Measurements from ENCODE around the gene RNF10. TPM values are rescaled to one million over a fixed set of nuclear protein-coding genes. Genes with fewer than 3 reads are reported as not detected.

Gene RNF10
- total RNA-seq, 2 experiments from 2014 or later: 441 to 446 TPM

DNA sequence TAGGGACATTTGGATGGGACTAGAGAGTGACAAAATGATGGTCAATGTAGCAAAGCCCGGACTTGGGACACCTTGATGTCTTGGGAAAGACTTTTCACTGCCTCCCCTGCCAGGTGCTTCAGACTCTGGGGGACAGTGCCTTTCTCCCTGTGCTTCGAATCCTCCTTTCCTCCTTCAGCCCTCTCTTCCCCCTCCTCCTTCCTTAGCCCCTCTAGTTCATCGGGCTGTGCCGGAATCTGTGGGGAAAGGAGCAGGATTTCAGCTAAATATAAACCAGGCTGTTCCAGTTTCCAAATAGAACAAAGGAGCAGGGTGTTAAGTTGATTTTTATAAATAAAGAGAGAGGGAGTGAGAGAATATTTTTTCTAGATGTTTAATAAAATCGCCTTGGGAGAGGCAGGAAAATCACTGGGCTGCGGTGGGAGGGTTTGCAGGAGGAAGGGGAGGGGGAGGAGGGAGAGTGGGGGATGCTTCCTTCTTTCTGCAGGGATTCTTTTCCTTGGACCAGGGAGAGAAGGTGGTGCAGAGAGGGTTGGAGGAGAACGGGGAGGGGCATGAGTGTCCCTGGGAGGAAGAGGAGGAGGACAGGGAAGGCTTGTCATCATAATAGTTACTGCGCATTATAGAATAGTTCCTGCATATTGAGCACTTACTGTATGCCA lies 84.9 kb downstream of the RNF10 start:
- Mint-ChIP-seq H3K4me3 (no peak overlapping the region), H3K27ac (no peak overlapping the region), H3K27me3 (peaks cover 38% of the 10 kb centered on the region), H3K9me3 (no peaks in the 10 kb centered on the region), H3K4me1 (ENCODE audit: low read depth) (no peaks in the 10 kb centered on the region), H3K36me3 (ENCODE audit: low read depth) (no peaks in the 10 kb centered on the region)
- CTCF ChIA-PET: no interaction called here
- TF ChIP-seq CTCF (IDR thresholded peaks at IDR 0.05): no peak
- POLR2A ChIA-PET: interaction anchor here (0.9 kb wide), 1 partner anchor 31 kb away, joined by 3 read pairs; no protein-coding TSS in a partner anchor
- Histone ChIP-seq H3K4me3 (ENCODE audit: low read length) (no peak overlapping the region), H3K4me1 (ENCODE audit: insufficient read depth, low read length) (no peaks in the 10 kb centered on the region), H3K27ac (ENCODE audit: low read depth in 1 of 2, low read length in 2 of 2) (no peak overlapping the region), H3K36me3 (ENCODE audit: insufficient read depth, low read length) (no peaks in the 10 kb centered on the region), H3K9me3 (ENCODE audit: control insufficient read depth in 1 of 2, insufficient read depth in 1 of 2, low read length in 2 of 2) (no peaks in the 10 kb centered on the region), H3K27me3 (ENCODE audit: control insufficient read depth in 1 of 2, insufficient read depth in 2 of 2, low read length in 2 of 2) (peaks cover 5 to 16% of the 10 kb centered on the region in 2 experiments)
- intact Hi-C loops (cut with DNase I, micrococcal nuclease): no loop called here
- DNase-seq: no peak
- no peak for ATAC-seq (ENCODE audit: poor library complexity)

DNA sequence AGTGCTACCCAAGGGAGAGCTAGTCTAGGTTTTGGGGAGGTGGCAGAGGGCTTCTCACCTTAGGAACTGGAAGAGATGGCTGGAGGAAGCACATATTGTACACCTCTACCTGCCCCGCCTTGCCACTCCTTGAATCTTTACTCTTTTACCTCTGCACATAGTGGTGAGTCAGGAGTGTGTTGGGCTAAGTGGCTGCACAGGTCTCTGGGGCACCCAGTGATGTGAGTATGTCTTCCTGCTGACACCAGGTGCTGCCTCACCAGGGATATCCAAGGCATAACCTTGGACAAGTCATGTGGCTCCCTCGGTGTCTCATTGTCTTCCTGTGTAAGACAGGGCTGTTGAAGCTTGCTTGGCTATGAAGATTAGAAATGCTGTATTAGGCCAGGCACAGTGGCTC lies 86.5 kb downstream of the RNF10 start:
- H3K36me3 ChIP-seq (ENCODE audit: insufficient read depth, low read length): no peaks in the 10 kb centered on the region
- no peak for TF ChIP-seq CTCF (IDR thresholded peaks at IDR 0.05)
- intact Hi-C loops (cut with DNase I, micrococcal nuclease): no loop called here
- DNase-seq: no peak
- H3K27me3 Mint-ChIP-seq: peaks cover 38% of the 10 kb centered on the region
- no peak for ATAC-seq (ENCODE audit: poor library complexity)
- POLR2A ChIA-PET: no interaction called here
- no peak overlapping the region for H3K27ac Mint-ChIP-seq
- H3K27ac ChIP-seq (ENCODE audit: low read depth in 1 of 2, low read length in 2 of 2): no peak overlapping the region
- H3K4me3 Mint-ChIP-seq: no peak overlapping the region
- H3K4me1 Mint-ChIP-seq (ENCODE audit: low read depth): no peaks in the 10 kb centered on the region
- H3K4me3 ChIP-seq (ENCODE audit: low read length): no peak overlapping the region
- CTCF ChIA-PET: no interaction called here
- H3K9me3 ChIP-seq (ENCODE audit: control insufficient read depth in 1 of 2, insufficient read depth in 1 of 2, low read length in 2 of 2): no peaks in the 10 kb centered on the region
- no peaks in the 10 kb centered on the region for H3K4me1 ChIP-seq (ENCODE audit: insufficient read depth, low read length)
- no peaks in the 10 kb centered on the region for H3K9me3 Mint-ChIP-seq
- H3K27me3 ChIP-seq (ENCODE audit: control insufficient read depth in 1 of 2, insufficient read depth in 2 of 2, low read length in 2 of 2): peaks cover 5 to 16% of the 10 kb centered on the region in 2 experiments
- H3K36me3 Mint-ChIP-seq (ENCODE audit: low read depth): no peaks in the 10 kb centered on the region

- Histone ChIP-seq H3K27me3 (ENCODE audit: control insufficient read depth in 1 of 2, insufficient read depth in 2 of 2, low read length in 2 of 2) (no peaks in the 10 kb centered on the region), H3K27ac (ENCODE audit: low read depth in 1 of 2, low read length in 2 of 2) (no peak overlapping the region), H3K4me3 (ENCODE audit: low read length) (no peak overlapping the region), H3K36me3 (ENCODE audit: insufficient read depth, low read length) (no peaks in the 10 kb centered on the region), H3K4me1 (ENCODE audit: insufficient read depth, low read length) (no peaks in the 10 kb centered on the region), H3K9me3 (ENCODE audit: control insufficient read depth in 1 of 2, insufficient read depth in 1 of 2, low read length in 2 of 2) (no peaks in the 10 kb centered on the region)
- Mint-ChIP-seq H3K36me3 (ENCODE audit: low read depth) (no peaks in the 10 kb centered on the region), H3K4me1 (ENCODE audit: low read depth) (no peaks in the 10 kb centered on the region), H3K27ac (no peak overlapping the region), H3K27me3 (peaks cover 14% of the 10 kb centered on the region), H3K4me3 (no peak overlapping the region), H3K9me3 (no peaks in the 10 kb centered on the region)
- ATAC-seq (ENCODE audit: poor library complexity) (peak; percentile 44), DNase-seq (peak in 6 of 14 experiments; percentile 12 to 44 (median 28))
- no peak for TF ChIP-seq CTCF (IDR thresholded peaks at IDR 0.05)
- ChIA-PET CTCF (interaction anchor here (1.7 kb wide), 1 partner anchor 23 kb away, joined by 5 read pairs; no protein-coding TSS in a partner anchor), POLR2A (no interaction called here)
- intact Hi-C loops (cut with DNase I, micrococcal nuclease): no loop called here
Observed at GRCh38 chr12:120625557-120626419, 91.6 kb downstream of the RNF10 start.

Other genes with a start within 250 kb of the RNF10 start
- gene RNU4-2, start 242.5 kb upstream of the RNF10 start, total RNA-seq: 1,000 to 10,000 TPM; 8,097 to 9,671 TPM
- 1,000 to 10,000 TPM in 1 of 2 experiments, 100 to 1,000 TPM in 1; 913 to 1,035 TPM for gene RNU4-1, start 241.1 kb upstream of the RNF10 start, total RNA-seq
- under 1 TPM in 1 of 2 experiments, not detected in 1; 0.59 TPM for gene SIRT4, start 232.0 kb upstream of the RNF10 start, total RNA-seq
- not detected for gene PLA2G1B, start 206.6 kb upstream of the RNF10 start, total RNA-seq
- gene MSI1, start 165.2 kb upstream of the RNF10 start, total RNA-seq: not detected
- 100 to 1,000 TPM; 112 to 116 TPM for gene COX6A1, start 96.2 kb upstream of the RNF10 start, total RNA-seq
- 10 to 100 TPM; 33.0 to 34.3 TPM for gene TRIAP1, start 88.0 kb upstream of the RNF10 start, total RNA-seq
- 10 to 100 TPM; 18.6 to 19.4 TPM for gene GATC, start 87.9 kb upstream of the RNF10 start, total RNA-seq
- gene SRSF9, start 64.6 kb upstream of the RNF10 start, total RNA-seq: 100 to 1,000 TPM; 124 TPM
- 10 to 100 TPM; 23.6 to 24.5 TPM for gene DYNLL1, start 38.2 kb upstream of the RNF10 start, total RNA-seq
- 1 to 10 TPM; 6.9 to 7.1 TPM for gene COQ5, start 5.2 kb upstream of the RNF10 start, total RNA-seq
- gene POP5, start 47.0 kb downstream of the RNF10 start, total RNA-seq: 10 to 100 TPM; 17.9 to 22.0 TPM
- gene CABP1, start 106.3 kb downstream of the RNF10 start, total RNA-seq: under 1 TPM in 1 of 2 experiments, not detected in 1; 0.11 TPM
- 10 to 100 TPM; 20.7 to 22.1 TPM for gene MLEC, start 152.8 kb downstream of the RNF10 start, total RNA-seq
- gene UNC119B, start 176.1 kb downstream of the RNF10 start, total RNA-seq: 10 to 100 TPM; 10.7 TPM
- gene ACADS, start 191.5 kb downstream of the RNF10 start, total RNA-seq: 1 to 10 TPM; 8.9 to 9.2 TPM

Data from CD4-positive, alpha-beta T cell (primary cell).